Measurements from ENCODE around the gene EFNB2.

DNA sequence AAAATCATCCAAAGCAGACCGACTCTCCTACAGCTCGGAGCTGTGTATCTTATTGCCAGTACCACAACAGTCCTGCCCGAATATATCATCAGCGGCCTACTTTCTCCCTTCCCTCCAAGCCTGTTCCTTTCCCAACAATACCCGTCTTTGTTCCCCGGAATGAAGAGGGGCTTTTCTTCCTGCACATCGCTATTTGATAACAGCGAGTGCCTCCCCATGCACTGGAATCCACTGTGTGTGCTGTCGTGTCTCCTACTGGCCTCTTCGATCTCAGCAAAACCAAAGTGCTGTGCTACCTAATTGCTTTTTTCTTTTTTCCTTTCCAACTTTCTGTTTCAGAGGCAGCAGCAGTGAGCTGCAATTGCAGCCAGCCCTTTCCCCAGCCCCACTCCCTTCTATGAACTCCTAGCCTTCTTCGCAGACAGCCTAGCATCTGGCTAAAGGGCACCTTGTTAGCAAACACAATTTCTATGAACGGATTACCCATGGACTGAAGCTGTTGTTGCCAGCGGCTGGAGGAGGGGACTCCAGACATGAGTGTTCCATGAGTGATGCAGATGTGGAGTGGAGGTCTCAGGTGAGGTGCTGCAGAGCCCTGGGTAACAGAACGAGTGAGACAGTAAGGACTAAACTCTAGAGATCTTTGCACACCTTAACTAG lies 43.4 kb downstream of the EFNB2 start:
- TF ChIP-seq, protein P1, sequence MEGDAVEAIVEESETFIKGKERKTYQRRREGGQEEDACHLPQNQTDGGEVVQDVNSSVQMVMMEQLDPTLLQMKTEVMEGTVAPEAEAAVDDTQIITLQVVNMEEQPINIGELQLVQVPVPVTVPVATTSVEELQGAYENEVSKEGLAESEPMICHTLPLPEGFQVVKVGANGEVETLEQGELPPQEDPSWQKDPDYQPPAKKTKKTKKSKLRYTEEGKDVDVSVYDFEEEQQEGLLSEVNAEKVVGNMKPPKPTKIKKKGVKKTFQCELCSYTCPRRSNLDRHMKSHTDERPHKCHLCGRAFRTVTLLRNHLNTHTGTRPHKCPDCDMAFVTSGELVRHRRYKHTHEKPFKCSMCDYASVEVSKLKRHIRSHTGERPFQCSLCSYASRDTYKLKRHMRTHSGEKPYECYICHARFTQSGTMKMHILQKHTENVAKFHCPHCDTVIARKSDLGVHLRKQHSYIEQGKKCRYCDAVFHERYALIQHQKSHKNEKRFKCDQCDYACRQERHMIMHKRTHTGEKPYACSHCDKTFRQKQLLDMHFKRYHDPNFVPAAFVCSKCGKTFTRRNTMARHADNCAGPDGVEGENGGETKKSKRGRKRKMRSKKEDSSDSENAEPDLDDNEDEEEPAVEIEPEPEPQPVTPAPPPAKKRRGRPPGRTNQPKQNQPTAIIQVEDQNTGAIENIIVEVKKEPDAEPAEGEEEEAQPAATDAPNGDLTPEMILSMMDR (IDR thresholded peaks at IDR 0.05; ENCODE audit: poor library complexity, severe bottlenecking): no peak
- TF ChIP-seq RAD21 (conservative IDR thresholded peaks at IDR 0.05) (no peak), POLR2AphosphoS5 (IDR thresholded peaks at IDR 0.05) (no peak), EZH2 (IDR thresholded peaks at IDR 0.05; ENCODE audit: borderline replicate concordance, insufficient read depth, low read length, poor library complexity, severe bottlenecking) (no peak), REST (IDR thresholded peaks at IDR 0.05; ENCODE audit: borderline replicate concordance) (no peak), TAF1 (IDR thresholded peaks at IDR 0.05; ENCODE audit: low read depth) (no peak), EP300 (conservative IDR thresholded peaks at IDR 0.05; ENCODE audit: poor library complexity, severe bottlenecking) (no peak)

All from neural cell (in vitro differentiated cells).